Hepatocyte (in vitro differentiated cells): Measurements from ENCODE around the gene PRAC2.

ENCODE experiments used
- EZH2 ChIP-seq: fragments of 200-600 bp; sonication (generic); IDR thresholded peaks from 2 replicates; pipeline ENCODE4 v1.6.1; 2016; ENCODE audit warnings: antibody characterized with exemption, mild to moderate bottlenecking, borderline replicate concordance
- TF ChIP-seq, protein P1 (sequence below): fragments of 200-600 bp; sonication (generic); IDR thresholded peaks from 2 replicates; pipeline ENCODE4 v1.5.1; 2016; ENCODE audit warnings: antibody characterized with exemption, mild to moderate bottlenecking; ENCODE audit not compliant: poor library complexity

DNA sequence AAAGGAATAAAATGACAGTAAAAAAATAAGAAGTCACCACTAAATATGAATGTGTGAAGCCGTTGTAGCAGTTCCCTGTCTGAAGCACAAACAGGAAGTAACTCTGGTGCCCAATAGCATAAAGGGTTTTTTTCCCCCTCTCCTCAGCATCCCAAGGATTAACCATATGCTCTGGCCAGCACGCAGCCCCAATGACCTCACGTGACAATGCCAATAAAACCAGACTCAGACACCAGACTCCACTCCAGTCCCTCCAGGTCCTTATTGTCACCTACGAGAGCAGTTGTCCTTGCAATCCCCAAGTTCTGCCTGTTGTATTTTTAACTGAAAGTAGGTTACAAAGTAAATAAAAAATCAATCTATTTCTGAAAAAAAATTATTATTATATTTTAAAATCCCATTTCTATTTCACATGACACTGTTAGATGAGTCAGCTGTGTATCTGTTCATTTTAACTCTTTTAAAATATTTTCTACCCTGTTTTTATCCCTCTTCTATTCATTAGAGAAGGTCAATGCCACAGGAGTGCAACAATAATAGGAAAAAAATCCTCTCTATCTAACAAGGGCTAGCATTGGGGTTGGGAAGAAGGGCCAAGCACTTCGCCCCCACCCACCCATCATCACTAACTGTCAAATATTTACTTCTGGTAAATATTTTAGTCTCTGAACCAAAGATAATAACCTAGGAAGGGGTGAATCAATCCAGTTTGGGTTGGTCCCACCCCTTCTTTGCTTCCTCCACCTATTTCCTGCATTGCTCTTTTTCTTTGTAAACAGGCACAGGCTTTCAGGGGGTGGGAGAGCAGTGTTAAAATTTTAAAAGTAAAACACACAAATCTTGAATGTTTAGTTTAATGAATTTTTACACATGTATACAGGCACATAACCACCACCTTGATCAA lies 7.2 kb upstream of the PRAC2 start:
- TF ChIP-seq EZH2 = no peak
- TF ChIP-seq, protein P1, sequence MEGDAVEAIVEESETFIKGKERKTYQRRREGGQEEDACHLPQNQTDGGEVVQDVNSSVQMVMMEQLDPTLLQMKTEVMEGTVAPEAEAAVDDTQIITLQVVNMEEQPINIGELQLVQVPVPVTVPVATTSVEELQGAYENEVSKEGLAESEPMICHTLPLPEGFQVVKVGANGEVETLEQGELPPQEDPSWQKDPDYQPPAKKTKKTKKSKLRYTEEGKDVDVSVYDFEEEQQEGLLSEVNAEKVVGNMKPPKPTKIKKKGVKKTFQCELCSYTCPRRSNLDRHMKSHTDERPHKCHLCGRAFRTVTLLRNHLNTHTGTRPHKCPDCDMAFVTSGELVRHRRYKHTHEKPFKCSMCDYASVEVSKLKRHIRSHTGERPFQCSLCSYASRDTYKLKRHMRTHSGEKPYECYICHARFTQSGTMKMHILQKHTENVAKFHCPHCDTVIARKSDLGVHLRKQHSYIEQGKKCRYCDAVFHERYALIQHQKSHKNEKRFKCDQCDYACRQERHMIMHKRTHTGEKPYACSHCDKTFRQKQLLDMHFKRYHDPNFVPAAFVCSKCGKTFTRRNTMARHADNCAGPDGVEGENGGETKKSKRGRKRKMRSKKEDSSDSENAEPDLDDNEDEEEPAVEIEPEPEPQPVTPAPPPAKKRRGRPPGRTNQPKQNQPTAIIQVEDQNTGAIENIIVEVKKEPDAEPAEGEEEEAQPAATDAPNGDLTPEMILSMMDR = no peak
